Lung (tissue), 12 donors: ENCODE measurements around the gene GBE1. TPM values are rescaled to one million over a fixed set of nuclear protein-coding genes. Genes with fewer than 3 reads are reported as not detected.
"Not testable (repeated sequence)": the region's sequence is repeated elsewhere in the genome, so short reads cannot be mapped to it uniquely, and the experiment has no call there.

Experiments used
- ATAC-seq: fragments of 200-7000 bp; cut with Tn5 transposase; one replicate; pipeline ENCODE4 v1.9.1; 2020; ENCODE audit warnings: moderate number of reproducible peaks; ENCODE audit not compliant: insufficient read depth, low FRiP score
- DNase-seq, 3 donors: peaks; one replicate each; pipeline ENCODE4 v3.0.0-alpha.2; 2013 to 2017
- H3K27ac ChIP-seq, 2 donors: one replicate each; pipeline ENCODE4 v1.5.1; 2013; ENCODE audit warnings: mild to moderate bottlenecking in 2 of 2, moderate library complexity in 2 of 2, control low read depth in 1 of 2, inconsistent platforms in 1 of 2, low read depth in 1 of 2, low read length in 1 of 2
- H3K27me3 ChIP-seq, 3 donors: one replicate each; pipeline ENCODE4 v1.5.1; 2013; ENCODE audit warnings: low read length in 2 of 3; ENCODE audit not compliant: control insufficient read depth in 3 of 3, insufficient read depth in 3 of 3
- H3K36me3 ChIP-seq, 4 donors: one replicate each; pipeline ENCODE4 v1.5.1; 2013; ENCODE audit warnings: low read length in 4 of 4, mild to moderate bottlenecking in 1 of 4, moderate library complexity in 1 of 4; ENCODE audit not compliant: control insufficient read depth in 4 of 4, insufficient read depth in 4 of 4
- H3K4me1 ChIP-seq, 5 donors: one replicate each; pipeline ENCODE4 v1.5.1; 2013; ENCODE audit warnings: low read length in 5 of 5, mild to moderate bottlenecking in 2 of 5, moderate library complexity in 1 of 5; ENCODE audit not compliant: control insufficient read depth in 5 of 5, insufficient read depth in 5 of 5
- H3K4me3 ChIP-seq: one replicate; pipeline ENCODE4 v1.5.1; 2013; ENCODE audit warnings: mild to moderate bottlenecking, control low read depth, moderate library complexity
- H3K9ac ChIP-seq, 2 donors: one replicate each; pipeline ENCODE4 v1.5.1; 2013; ENCODE audit warnings: low read length in 2 of 2, control low read depth in 1 of 2; ENCODE audit not compliant: insufficient read depth in 1 of 2
- H3K9me3 ChIP-seq, 4 donors: one replicate each; pipeline ENCODE4 v1.5.1; 2013; ENCODE audit warnings: low read length in 3 of 4, mild to moderate bottlenecking in 1 of 4, moderate library complexity in 1 of 4; ENCODE audit not compliant: control insufficient read depth in 4 of 4, insufficient read depth in 3 of 4
- WGBS, 2 donors: extraction: QIAGEN DNeasy Blood & Tissue Kit; methylation state at CpG; one replicate each; pipeline ENCODE4 v1.1.7; 2013; 5-methylcytosine and 5-hydroxymethylcytosine counted together
- polyA plus RNA-seq, 2 donors: library from polyadenylated mRNA; stranded (reverse); fragments of 200-250 nt; gene quantifications; one replicate each; pipeline ENCODE4 v1.2.1, GENCODE V29; 2013
- total RNA-seq, 2 donors: library from RNA; depleted of rRNA in 1 of 2; stranded (reverse); fragments of >200 nt in 1 of 2; gene quantifications; one replicate each; pipeline ENCODE4 v1.2.1, GENCODE V29; 2014 to 2021
- TF ChIP-seq, protein P1 (sequence below): IDR thresholded peaks from 2 replicates; pipeline ENCODE4 v1.5.1; 2012; ENCODE audit warnings: mild to moderate bottlenecking; ENCODE audit errors: control extremely low read depth, extremely low read depth
- donor health status: control.
- donor health status: control.
- donor health status: Bipolar disorder and iron deficiency.
- donor health status: healthy.
- donor health status: DM: yes; HTN: yes; CAD: no.

Gene GBE1
- total and polyA plus RNA-seq, 4 donors: 10.5 to 39.1 (median 31.6) TPM

GRCh38 chr3:81752604-81753003 lies 8.8 kb downstream of the GBE1 start:
- H3K4me3 ChIP-seq: no peak overlapping the region
- no peak overlapping the region for H3K27ac ChIP-seq
- ATAC-seq (no peak), DNase-seq (no peak)
- no peaks in the 10 kb centered on the region for H3K9me3 ChIP-seq
- no peak overlapping the region for H3K9ac ChIP-seq
- H3K27me3 ChIP-seq: no peaks in the 10 kb centered on the region
- TF ChIP-seq, protein P1, sequence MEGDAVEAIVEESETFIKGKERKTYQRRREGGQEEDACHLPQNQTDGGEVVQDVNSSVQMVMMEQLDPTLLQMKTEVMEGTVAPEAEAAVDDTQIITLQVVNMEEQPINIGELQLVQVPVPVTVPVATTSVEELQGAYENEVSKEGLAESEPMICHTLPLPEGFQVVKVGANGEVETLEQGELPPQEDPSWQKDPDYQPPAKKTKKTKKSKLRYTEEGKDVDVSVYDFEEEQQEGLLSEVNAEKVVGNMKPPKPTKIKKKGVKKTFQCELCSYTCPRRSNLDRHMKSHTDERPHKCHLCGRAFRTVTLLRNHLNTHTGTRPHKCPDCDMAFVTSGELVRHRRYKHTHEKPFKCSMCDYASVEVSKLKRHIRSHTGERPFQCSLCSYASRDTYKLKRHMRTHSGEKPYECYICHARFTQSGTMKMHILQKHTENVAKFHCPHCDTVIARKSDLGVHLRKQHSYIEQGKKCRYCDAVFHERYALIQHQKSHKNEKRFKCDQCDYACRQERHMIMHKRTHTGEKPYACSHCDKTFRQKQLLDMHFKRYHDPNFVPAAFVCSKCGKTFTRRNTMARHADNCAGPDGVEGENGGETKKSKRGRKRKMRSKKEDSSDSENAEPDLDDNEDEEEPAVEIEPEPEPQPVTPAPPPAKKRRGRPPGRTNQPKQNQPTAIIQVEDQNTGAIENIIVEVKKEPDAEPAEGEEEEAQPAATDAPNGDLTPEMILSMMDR: no peak
- H3K36me3 ChIP-seq: peaks cover 0 to 22% (median under 1%) of the 10 kb centered on the region in 4 donors
- peaks cover 0 to 13% (median 0%) of the 10 kb centered on the region in 5 donors for H3K4me1 ChIP-seq

DNA sequence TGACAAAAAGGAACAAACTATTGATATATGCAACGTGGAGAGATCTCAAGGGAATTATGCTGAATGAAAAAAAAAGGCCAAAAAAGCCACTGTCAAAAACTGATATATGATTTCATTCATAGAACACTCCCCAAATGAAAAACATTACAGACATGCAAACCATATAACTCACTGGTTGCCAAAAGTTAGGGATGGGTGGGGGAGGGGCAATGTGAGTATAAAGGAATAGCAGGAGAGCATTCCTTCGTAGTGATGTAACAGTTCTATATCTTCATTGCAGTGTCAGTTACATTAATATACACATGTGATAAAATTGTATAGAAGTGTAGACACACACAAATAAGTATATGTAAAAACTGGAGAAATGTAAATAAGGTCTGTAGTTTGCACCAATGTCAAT lies 12.2 kb downstream of the GBE1 start:
- TF ChIP-seq, protein P1: no peak
- DNase-seq: no peak
- ATAC-seq: no peak
- WGBS, 2 donors: 81 to 85% methylated on average over 2 of the region's 2 CpGs
- Histone ChIP-seq H3K27ac (no peak overlapping the region), H3K4me1 (peaks cover 0 to 13% (median 0%) of the 10 kb centered on the region in 5 donors), H3K36me3 (peaks cover 0 to 12% (median under 1%) of the 10 kb centered on the region in 4 donors), H3K4me3 (no peak overlapping the region), H3K27me3 (no peaks in the 10 kb centered on the region), H3K9ac (no peak overlapping the region), H3K9me3 (no peaks in the 10 kb centered on the region)

- peaks cover 0 to 21% (median 5%) of the 10 kb centered on the region in 5 donors for H3K4me1 ChIP-seq
- not testable (repeated sequence) for ATAC-seq, H3K27ac ChIP-seq, DNase-seq, H3K9me3 ChIP-seq, H3K9ac ChIP-seq, H3K4me3 ChIP-seq, H3K36me3 ChIP-seq, H3K27me3 ChIP-seq
- 91 to 92% methylated on average over 4 of the region's 4 CpGs for WGBS, 2 donors
Measured at GRCh38 chr3:81747280-81747679, 14.2 kb downstream of the GBE1 start.

DNA sequence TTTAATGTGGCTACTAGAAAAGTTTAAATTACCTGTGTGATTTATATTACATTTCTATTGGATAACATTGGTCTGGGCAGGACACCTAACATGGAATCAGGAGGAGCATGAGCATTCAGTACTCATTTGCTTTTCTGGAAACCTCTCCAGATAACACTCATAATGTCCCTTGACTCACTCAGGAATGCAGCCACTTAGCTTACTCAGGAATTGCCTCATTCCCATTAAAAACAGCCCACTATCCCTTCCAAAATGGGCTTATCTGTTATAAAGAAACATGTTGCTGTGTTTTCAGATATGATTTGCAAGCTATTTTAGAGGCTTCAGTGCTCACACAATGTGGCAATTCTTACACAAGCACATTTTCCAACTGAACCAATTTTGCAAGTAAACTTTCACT lies 17.1 kb downstream of the GBE1 start:
- ATAC-seq (peak; percentile 90), DNase-seq (peak in 2 of 3 donors; percentile 50 to 65)
- no peak overlapping the region for H3K9ac ChIP-seq
- H3K9me3 ChIP-seq: no peaks in the 10 kb centered on the region
- TF ChIP-seq, protein P1: no peak
- H3K27me3 ChIP-seq: no peaks in the 10 kb centered on the region
- peaks cover 0 to 21% (median 5%) of the 10 kb centered on the region in 5 donors for H3K4me1 ChIP-seq
- no peak overlapping the region for H3K4me3 ChIP-seq
- H3K27ac ChIP-seq: peak overlapping the region in 1 of 2 donors; percentile 41
- peaks cover 0 to 3% (median 0%) of the 10 kb centered on the region in 4 donors for H3K36me3 ChIP-seq
